ENCODE data around the gene MORN4. TPM values are rescaled to one million over a fixed set of nuclear protein-coding genes. Genes with fewer than 3 reads are reported as not detected.

The MORN4 gene
- total and polyA plus RNA-seq, 2 of the 13 experiments (the other 11 are each of a cell fraction or from before 2014, with no cell fraction given), result 3.4 to 9.1 TPM

DNA sequence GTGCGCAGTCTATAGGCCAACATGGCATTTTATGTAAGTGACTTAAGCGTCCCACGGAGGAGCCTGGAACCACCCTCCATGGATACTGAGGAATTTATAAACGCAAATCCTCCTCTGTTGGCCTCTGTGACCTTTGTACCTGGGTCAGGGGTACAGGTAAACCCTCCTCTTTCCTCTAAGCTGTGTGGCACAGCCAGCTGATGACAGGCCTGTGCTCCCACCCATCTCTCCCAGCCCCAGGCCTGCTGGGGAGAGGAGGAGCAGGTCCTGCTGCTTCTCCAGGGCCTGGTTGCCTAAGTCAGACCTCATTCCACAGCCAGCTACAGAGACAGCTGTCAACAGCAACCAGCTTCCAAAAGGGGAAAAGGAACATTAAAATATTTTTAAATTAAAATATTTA lies 48.7 kb upstream of the MORN4 start:
- no TSS peak for BruUV-seq (replicated peaks)
- intact Hi-C loops (cut with micrococcal nuclease; ENCODE audit: unreplicated experiment), result no loop called here
- Histone ChIP-seq H3K4me1 (ENCODE audit: insufficient read depth, low read length) (peaks cover 34% of the 10 kb centered on the region), H3K9ac (ENCODE audit: insufficient read depth, low read depth, low read length) (peak overlapping the region; percentile 39; the same call in 1 of the 2 replicates), H3K27me3 (ENCODE audit: control insufficient read depth in 1 of 2, insufficient read depth in 2 of 2, low read length in 2 of 2) (no peaks in the 10 kb centered on the region; a peak in 1 of 5 replicates), H3K36me3 (replicated peaks in 1 of 2; ENCODE audit: control insufficient read depth in 1 of 2, insufficient read depth in 2 of 2, low read length in 2 of 2) (peaks cover 12 to 41% of the 10 kb centered on the region in 2 experiments), H3K9me3 (ENCODE audit: low read length) (no peaks in the 10 kb centered on the region), H3K27ac (ENCODE audit: extremely low read length, insufficient read depth, low read length) (no peak overlapping the region), H4K20me1 (ENCODE audit: insufficient read depth, low read length) (peaks cover 28% of the 10 kb centered on the region), H3K4me3 (replicated peaks in 1 of 3; ENCODE audit: insufficient read depth in 1 of 3, low read depth in 2 of 3, low read length in 3 of 3) (peak overlapping the region in 2 of 3 experiments; percentile 11 to 97; a peak in 3 of 6 replicates), H3K79me2 (ENCODE audit: insufficient read depth, low read length) (peaks cover 62% of the 10 kb centered on the region), H2AFZ (ENCODE audit: low read length) (no peak overlapping the region), H3K4me2 (ENCODE audit: low read depth, low read length) (peak overlapping the region; percentile 93)
- in situ Hi-C loops (cut with HindIII; ENCODE audit: extremely low pct_ligation_motif_present, low pct_unique_long_range_greater_than_20kb), result no loop called here
- 60% methylated on average over 3 of the region's 4 CpGs for WGBS (ENCODE audit: low lambda C conversion rate)
- FAIRE-seq (peak; percentile 21), DNase-seq (ENCODE audit: low spot score) (peak; percentile 50), ATAC-seq (no peak; the same call in 2 of the 3 replicates)
- ChIA-PET CTCF (ENCODE audit: low intra/inter-chr PET ratio, low total read pairs) (no interaction called here), POLR2A (interaction anchor here (4.3 kb wide), 1 partner anchor 55 kb away, joined by 25 read pairs; the partner anchor contains the start of gene ZFYVE27)
- no peak for TF ChIP-seq KDM5A (IDR thresholded peaks at IDR 0.05; ENCODE audit: borderline replicate concordance, low read length)
- TF ChIP-seq MZF1 (CRISPR knock-in tag; IDR thresholded peaks at IDR 0.05; ENCODE audit: borderline replicate concordance), result no peak
- TF ChIP-seq, protein P1, sequence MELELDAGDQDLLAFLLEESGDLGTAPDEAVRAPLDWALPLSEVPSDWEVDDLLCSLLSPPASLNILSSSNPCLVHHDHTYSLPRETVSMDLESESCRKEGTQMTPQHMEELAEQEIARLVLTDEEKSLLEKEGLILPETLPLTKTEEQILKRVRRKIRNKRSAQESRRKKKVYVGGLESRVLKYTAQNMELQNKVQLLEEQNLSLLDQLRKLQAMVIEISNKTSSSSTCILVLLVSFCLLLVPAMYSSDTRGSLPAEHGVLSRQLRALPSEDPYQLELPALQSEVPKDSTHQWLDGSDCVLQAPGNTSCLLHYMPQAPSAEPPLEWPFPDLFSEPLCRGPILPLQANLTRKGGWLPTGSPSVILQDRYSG (CRISPR knock-in tag; IDR thresholded peaks at IDR 0.05), result no peak
- TF ChIP-seq BORCS8-MEF2B (CRISPR knock-in tag; IDR thresholded peaks at IDR 0.05), result no peak
- no peak for TF ChIP-seq ZNF619 (CRISPR knock-in tag; IDR thresholded peaks at IDR 0.05)
- TF ChIP-seq EED (CRISPR knock-in tag; IDR thresholded peaks at IDR 0.05), result no peak
- no peak for TF ChIP-seq ZNF207 (IDR thresholded peaks at IDR 0.05; ENCODE audit: borderline replicate concordance)
- TF ChIP-seq ZEB1 (IDR thresholded peaks at IDR 0.05; ENCODE audit: insufficient replicate concordance, low read depth), result peak; percentile 25
- TF ChIP-seq ZNF264 (CRISPR knock-in tag; IDR thresholded peaks at IDR 0.05), result no peak
- peak; percentile 33; the same call in 1 of the 2 replicates for TF ChIP-seq FOSL2 (CRISPR knock-in tag; IDR thresholded peaks at IDR 0.05)
- TF ChIP-seq ZNF12 (CRISPR knock-in tag; IDR thresholded peaks at IDR 0.05), result no peak
- TF ChIP-seq NR2F6 (IDR thresholded peaks at IDR 0.05), result peak; percentile 40
- peak; percentile 46 for TF ChIP-seq NR2F6 (CRISPR knock-in tag; IDR thresholded peaks at IDR 0.05)
- TF ChIP-seq ZNF329 (CRISPR knock-in tag; IDR thresholded peaks at IDR 0.05; ENCODE audit: low read depth), result no peak
- TF ChIP-seq HNF4G (IDR thresholded peaks at IDR 0.05; ENCODE audit: borderline replicate concordance, low read depth, low read length), result peak; percentile 63
- TF ChIP-seq HNF4G (CRISPR knock-in tag; IDR thresholded peaks at IDR 0.05; ENCODE audit: borderline replicate concordance, low read depth), result no peak; the same call in 1 of the 2 replicates
- TF ChIP-seq RARA (CRISPR knock-in tag; IDR thresholded peaks at IDR 0.05), result peak; percentile 29; the same call in 1 of the 2 replicates
- no peak for TF ChIP-seq ZNF350 (CRISPR knock-in tag; IDR thresholded peaks at IDR 0.05; ENCODE audit: borderline replicate concordance, low read depth)
- TF ChIP-seq, protein P2, sequence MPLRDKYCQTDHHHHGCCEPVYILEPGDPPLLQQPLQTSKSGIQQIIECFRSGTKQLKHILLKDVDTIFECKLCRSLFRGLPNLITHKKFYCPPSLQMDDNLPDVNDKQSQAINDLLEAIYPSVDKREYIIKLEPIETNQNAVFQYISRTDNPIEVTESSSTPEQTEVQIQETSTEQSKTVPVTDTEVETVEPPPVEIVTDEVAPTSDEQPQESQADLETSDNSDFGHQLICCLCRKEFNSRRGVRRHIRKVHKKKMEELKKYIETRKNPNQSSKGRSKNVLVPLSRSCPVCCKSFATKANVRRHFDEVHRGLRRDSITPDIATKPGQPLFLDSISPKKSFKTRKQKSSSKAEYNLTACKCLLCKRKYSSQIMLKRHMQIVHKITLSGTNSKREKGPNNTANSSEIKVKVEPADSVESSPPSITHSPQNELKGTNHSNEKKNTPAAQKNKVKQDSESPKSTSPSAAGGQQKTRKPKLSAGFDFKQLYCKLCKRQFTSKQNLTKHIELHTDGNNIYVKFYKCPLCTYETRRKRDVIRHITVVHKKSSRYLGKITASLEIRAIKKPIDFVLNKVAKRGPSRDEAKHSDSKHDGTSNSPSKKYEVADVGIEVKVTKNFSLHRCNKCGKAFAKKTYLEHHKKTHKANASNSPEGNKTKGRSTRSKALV (CRISPR knock-in tag; IDR thresholded peaks at IDR 0.05), result no peak
- TF ChIP-seq ZNF263 (CRISPR knock-in tag; IDR thresholded peaks at IDR 0.05), result peak; percentile 86
- TF ChIP-seq, protein P3, sequence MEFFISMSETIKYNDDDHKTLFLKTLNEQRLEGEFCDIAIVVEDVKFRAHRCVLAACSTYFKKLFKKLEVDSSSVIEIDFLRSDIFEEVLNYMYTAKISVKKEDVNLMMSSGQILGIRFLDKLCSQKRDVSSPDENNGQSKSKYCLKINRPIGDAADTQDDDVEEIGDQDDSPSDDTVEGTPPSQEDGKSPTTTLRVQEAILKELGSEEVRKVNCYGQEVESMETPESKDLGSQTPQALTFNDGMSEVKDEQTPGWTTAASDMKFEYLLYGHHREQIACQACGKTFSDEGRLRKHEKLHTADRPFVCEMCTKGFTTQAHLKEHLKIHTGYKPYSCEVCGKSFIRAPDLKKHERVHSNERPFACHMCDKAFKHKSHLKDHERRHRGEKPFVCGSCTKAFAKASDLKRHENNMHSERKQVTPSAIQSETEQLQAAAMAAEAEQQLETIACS (CRISPR knock-in tag; IDR thresholded peaks at IDR 0.05), result no peak
- 0 out of 4 replicates have a peak, but pooled peaks of 1 of the 2 experiments have one; percentile 13 for TF ChIP-seq NR2F1 (CRISPR knock-in tag; IDR thresholded peaks at IDR 0.05)
- TF ChIP-seq ZC3H4 (CRISPR knock-in tag; IDR thresholded peaks at IDR 0.05; ENCODE audit: borderline replicate concordance), result no peak
- peak; percentile 43; the same call in 1 of the 2 replicates for TF ChIP-seq ZFX (CRISPR knock-in tag; IDR thresholded peaks at IDR 0.05; ENCODE audit: low read depth)

Measured in HepG2 (cell line).